Glomerular visceral epithelial cell (primary cell): Measurements from ENCODE around the gene MTMR10.

Source experiments
- DNase-seq: peaks from one replicate; pipeline ENCODE4 v3.0.0-alpha.2; 2016; ENCODE audit errors: extremely low spot score

The MTMR10 gene

DNA sequence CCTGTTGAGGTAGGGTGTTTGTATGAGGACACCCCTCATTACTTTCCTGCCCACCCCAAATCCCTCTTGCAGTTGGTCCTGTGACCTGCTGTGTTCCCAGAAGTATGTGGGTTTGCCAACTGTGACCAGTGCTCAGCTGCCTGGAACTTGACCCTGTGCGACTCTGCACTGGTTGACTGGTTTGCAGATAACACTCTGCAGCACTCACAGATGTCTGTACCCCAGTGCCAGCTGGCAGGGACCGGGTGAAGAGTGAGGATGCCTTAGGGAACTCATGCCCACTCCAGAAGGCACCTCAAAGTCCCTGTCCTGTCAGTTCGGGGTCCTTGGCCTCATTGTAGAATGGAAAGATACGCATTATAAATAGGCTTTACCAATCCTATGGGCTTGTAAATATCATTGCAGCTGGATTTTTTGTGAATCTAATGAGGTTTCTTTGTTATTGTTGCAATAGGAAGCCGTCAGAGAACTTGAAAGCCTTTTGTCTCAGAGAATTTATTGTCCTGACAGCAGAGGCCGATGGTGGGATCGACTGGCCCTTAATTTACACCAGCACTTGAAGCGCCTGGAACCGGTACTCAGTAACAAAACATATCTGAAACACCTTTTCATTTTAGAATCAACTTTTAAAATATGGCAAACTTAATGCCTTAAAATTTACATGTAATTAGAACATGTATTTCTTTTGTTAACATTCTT is 69.5 kb downstream of the MTMR10 start:
- DNase-seq, result peak; percentile 35

DNA sequence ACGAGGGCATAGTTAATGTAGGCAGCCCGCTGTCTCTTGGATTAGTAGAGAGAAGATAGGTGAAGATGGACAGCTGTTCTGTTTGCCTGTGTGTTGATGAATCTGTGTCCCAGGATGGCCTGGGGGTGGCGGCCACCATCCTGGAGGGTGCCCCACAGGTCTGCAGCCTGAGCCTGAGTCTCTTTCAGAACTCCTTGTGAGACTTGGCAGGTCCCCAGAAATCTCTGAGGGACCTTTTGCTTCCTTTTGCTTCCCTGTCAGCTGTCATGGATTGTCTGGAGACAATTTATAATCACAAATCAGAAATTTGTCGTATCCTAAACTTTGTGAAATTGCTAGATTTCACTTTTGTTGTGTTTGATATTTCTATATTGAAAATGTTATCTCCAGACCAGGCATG is 70.3 kb downstream of the MTMR10 start:
- DNase-seq, result no peak

DNA sequence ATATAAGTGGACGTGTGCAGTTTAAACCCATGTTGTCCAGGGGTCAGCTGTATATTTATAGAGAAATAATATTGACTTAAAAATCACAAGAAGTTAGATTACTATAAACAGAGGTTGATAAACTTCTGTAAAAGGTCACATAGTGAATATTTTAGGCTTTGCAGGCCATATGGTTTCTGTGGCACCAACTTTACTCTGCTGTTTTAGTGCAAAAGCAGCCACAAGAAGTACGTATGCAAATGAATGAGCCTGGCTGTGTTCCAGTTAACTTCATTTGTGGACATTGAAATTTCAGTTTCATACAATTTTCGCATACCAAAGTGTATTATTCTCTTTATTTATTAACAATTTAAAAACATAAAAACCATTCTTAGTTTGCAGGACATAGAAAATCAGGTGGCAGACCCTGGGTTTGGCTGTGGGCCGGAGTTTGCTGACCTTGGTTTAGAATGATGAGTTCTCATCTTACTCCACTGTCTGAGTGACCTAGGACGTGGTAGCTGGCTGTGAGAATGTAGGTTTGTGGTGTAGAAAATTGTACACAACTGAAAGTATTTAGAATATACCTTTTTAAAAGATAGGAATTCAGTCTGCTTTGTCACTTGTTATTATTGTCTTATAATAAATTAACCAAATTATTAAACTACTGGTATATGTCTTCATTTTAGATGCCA is 71.4 kb downstream of the MTMR10 start:
- DNase-seq, result no peak

DNA sequence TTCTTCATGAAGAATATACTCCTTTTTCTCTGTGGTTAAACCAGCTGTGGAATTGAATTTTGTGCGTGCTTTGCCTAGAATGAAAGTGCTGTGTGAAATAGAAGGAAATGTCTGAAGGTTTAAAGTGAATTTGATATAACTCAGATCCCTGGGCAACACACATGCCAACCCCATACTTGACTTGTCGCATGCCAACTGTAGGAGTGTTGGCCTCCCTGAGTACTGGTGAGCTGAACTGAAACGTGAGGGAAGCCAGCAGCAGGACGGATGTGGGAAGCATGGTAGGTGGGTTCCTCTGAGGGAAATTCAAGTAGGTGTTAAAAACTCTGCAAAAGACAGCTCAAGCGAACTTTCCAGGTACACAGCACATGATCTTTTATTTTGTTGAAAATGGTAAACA is 73.1 kb downstream of the MTMR10 start:
- DNase-seq, result no peak

DNA sequence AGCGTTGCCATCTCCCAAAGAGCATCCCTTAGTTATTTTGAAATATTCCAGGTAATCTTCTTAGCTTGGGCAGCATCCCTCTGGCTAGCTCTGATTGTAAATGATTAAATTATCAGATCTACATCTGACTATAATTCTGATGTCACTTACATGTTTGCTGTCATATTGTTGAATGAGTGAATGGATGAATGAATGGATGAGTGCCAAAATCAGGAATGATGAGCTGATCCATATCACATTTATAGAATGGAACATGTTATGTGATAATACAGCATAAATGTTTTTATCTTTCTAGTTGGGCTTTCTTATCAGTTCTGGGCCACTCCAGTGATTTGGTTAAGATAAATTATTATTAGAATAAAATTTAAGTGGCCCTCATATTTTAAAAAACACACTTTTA is 73.8 kb downstream of the MTMR10 start:
- DNase-seq, result no peak

DNA sequence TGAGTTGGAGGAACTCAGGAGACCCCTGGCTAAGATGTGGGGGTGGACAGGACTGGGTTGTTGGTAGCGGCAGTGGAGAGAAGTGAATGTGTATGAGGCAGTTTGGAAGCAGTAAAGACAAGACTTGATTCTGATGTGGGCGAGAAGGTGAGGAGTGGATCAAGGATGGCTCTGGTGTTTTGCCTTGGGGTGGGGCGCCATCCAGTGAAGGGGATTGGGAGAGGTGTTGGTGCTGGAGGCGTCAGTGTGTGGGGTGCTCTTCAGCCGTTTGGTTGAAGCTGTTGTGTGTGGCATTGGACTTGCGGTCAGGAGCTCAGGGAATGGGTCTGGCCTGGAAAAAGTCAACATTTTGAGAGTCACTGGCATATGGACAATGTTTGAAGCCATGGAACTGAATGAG is 74.4 kb downstream of the MTMR10 start:
- no peak for DNase-seq

DNA sequence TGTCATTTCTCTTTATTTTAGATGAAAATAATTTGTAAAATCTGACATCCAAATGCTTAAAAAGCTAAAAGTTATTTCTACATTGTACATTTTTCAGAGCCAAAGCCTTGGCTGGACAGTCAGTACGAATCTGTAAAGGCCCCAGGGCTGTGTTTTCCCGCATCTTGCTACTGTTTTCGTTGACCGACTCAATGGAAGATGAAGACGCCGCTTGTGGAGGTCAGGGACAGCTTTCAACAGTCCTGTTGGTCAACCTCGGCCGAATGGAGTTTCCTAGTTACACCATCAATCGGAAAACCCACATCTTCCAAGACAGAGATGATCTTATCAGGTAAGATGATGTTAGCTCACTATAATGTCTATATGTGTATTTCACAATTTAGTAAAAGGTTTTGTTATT is 77.7 kb downstream of the MTMR10 start:
- no peak for DNase-seq

DNA sequence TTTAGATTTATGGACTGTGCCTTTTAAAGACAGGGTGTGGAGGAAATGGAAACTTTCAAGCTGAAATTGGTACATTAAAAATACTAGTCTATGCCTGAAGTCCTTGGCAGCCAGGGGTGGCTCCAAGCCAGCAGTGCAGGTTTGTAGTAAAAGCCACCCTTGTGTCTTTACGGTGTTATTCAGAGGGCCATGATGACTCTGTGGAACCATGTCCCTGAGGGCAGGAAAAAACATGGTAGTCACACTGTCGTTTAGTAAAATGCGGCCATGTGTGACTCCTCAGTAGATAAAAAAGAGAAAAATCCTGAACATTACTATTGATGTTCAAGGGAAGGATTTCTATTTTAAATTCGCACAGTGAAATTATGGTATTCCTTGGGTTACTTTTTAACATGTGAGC is 85.1 kb downstream of the MTMR10 start:
- DNase-seq, result no peak

DNA sequence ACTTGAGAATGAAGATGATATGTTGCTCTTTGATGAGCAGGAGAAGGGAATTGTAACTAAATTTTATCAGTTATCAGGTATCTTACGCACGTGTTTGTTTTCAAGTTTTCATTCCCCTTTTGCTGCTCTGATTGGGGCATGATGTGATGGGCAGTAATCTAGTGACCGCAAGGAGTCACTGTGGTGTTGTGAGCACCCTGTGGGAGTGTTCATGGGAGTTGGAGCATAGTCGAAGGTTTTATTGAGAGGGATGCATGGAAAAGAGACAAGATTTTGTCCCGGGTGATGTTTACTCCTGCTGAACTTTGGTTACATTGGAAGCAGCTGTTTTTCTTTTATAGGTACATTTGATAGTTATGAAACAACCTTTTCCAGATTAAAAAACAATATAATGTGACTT is 85.6 kb downstream of the MTMR10 start:
- no peak for DNase-seq

DNA sequence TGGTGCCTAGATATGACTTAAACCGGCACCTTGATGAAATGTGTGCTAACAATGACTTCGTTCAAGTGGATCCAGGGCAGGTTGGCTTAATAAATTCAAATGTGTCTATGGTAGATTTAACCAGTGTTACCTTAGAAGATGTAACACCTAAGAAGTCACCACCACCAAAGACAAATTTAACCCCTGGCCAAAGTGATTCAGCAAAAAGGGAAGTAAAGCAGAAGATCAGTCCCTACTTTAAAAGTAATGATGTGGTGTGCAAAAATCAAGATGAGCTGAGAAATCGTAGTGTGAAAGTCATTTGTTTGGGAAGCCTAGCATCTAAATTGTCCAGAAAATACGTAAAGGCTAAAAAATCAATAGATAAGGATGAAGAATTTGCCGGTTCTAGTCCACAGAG is 86.6 kb downstream of the MTMR10 start:
- no peak for DNase-seq

DNA sequence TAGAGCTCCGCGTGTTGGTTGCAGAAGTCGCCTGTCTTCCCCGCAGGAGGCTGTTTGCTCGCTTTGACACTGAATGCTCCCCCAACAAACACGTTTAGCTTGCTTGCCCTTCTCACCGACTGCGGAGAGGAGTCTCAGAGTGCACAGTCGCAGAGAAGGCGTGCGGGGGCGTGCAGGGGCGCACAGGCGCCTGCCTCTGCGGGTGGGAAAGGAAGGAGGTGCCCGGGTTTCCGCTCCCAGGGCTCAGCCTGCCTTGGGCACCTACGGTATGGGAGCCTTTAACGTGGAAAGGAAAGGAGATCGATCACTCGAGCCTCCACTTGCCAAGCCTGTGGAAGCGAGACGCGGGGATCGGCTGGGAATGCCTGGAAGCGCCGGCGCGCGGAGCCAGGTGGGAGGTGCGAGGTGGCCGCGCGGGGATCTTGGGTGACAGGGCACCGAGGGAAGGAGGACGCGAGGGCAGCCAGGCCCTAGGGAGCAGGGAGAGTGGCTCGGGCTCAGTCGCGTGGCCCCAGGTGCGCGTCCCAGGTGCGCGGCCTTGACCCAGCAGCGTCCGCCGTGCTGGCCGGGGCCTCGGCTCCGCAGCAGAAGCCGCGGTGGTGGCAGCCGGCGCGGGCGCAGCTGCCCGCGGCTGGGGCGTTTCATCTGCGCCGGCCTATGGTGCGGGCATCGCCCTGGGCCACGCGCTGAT is 87.8 kb downstream of the MTMR10 start, which contains the start of gene FAN1:
FAN1 (plus strand) TSS at position 419 of the 691 bp plus-strand sequence. CDS start 749 bp downstream, outside the sequence.
- DNase-seq, result peak; percentile 86

DNA sequence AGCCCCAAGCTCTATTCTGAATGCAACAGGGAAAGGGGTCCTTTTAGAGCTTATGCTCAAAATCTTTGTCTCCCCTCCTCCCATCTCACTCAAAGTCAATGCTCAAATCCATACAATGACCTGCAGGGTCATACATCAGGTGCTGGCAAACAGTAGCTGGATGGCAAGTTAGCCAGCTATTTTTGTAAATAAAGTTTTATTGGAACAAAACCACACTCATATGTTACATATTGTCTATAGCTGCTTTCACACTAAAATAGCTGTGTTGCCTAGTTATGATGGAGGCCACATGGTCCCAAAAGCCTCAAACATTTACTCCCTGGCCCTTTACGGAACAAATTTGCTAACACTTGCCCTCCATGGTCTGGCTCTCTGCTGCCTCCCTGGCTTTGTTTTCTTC is 89.5 kb downstream of the MTMR10 start:
- no peak for DNase-seq

DNA sequence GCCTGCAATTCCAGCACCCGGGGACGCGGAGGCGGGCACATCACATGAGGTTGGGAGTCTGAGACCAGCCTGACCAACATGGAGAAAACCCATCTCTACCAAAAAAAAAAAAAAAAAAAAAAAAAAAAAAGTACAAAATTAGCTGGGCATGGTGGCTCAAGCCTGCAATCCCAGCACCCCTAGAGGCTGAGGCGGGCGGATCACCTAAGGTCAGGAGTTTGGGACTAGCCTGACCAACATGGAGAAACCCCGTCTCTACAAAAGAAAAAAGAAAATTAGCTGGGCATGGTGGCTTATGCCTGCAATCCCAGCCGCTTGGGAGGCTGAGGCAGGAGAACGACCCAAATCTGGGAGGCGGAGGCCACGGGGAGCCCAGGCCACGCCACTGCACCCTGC is 95.2 kb downstream of the MTMR10 start:
- DNase-seq, result no peak

DNA sequence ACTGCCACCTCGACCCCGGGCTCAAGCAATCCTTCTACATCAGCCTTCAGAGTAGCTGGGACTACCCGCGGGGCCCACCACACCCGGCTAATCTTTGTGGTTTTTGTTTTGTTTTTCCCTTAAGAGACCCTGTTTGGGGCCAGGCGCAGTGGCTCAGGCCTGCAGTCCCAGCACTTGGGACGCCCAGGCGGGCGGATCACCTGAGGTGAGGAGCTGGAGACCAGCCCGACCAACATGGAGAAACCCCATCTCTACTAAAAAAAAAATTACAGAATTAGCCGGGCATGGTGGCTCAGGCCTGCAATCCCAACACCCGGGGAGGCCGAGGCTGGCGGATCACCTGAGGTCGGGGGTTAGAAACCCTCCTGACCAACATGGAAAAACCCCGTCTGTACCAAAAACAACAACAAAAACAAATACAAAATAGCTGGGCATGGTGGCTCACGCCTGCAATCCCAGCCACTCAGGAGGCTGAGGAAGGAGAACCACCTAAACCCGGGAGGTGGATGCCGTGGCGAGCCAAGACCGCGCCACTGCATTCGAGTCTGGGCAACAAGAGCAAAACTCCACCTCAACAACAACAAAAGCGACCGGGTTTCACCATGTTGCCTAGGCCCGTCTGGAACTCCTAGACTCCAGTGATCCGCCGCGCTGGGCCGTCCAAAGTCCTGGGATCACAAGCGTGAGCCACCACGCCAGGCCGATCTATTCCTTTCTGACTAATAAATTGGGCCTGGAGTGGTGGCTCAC is 95.8 kb downstream of the MTMR10 start:
- DNase-seq, result no peak

DNA sequence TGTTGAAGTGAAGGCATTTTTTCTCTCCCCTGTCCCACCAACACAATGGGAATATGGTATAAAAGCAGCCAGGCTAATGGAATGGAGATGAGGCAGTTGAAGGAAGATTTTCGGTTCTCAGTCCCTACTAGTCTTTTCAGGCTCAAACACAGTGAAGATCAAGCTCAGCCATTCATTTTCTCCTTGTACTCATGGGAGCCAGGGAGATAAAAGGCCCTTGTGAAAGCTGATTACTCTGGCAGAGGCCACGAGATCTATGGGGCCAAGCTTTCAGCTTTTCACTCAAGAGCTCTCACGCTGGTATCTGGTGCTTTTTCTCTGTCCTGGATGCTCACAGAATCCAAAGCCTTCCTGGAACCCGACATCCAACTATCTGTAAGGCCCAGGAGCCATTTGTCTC is 102.2 kb downstream of the MTMR10 start:
- no peak for DNase-seq
